IMR-90 (cell line): ENCODE measurements around the gene GRAMD4. TPM values are rescaled to one million over a fixed set of nuclear protein-coding genes. Genes with fewer than 3 reads are reported as not detected.

Experiments
- ATAC-seq: fragments of 200-7000 bp; cut with Tn5 transposase; 2 replicates; pipeline ENCODE4 v1.9.1; 2020; ENCODE audit warnings: low read depth, mild to moderate bottlenecking, moderate library complexity
- BruUV-seq: library from RNA; stranded (reverse); fragments of 400-500 nt; replicated peaks from 2 replicates; lab custom pipeline; 2021; lab: Mats Ljungman, UMichigan
- CTCF ChIA-PET: fragments of 300-600 bp; formaldehyde crosslinking; extraction: SDS; loops from one replicate; lab custom pipeline; 2021; ENCODE audit warnings: antibody characterized with exemption; lab: Yijun Ruan, JAX
- POLR2A ChIA-PET: fragments of 300-600 bp; sonication (Branson Sonifier 250); formaldehyde crosslinking; loops from one replicate; lab custom pipeline; 2022; ENCODE audit warnings: antibody characterized with exemption; ENCODE audit not compliant: unreplicated experiment; lab: Charles Lee
- DNase-seq: peaks from one replicate; pipeline ENCODE4 v3.0.0; 2013
- H2AFZ ChIP-seq: replicated peaks from 2 replicates; pipeline ENCODE3; 2013; ENCODE audit warnings: low read length, mild to moderate bottlenecking; ENCODE audit not compliant: poor library complexity
- H2AK5ac ChIP-seq: 2 replicates; pipeline ENCODE4 v1.6.1; 2013; ENCODE audit warnings: low read depth, low read length, inconsistent platforms
- H2AK9ac ChIP-seq: replicated peaks from 2 replicates; pipeline ENCODE3; 2013; ENCODE audit warnings: mild to moderate bottlenecking, low read depth, low read length, moderate library complexity; ENCODE audit not compliant: poor library complexity
- H2BK120ac ChIP-seq: 2 replicates; pipeline ENCODE4 v1.6.1; 2013; ENCODE audit warnings: low read depth, low read length, inconsistent platforms
- H2BK15ac ChIP-seq: 3 replicates; pipeline ENCODE4 v1.6.1; 2013; ENCODE audit warnings: low read depth, low read length, inconsistent platforms
- H2BK20ac ChIP-seq: 2 replicates; pipeline ENCODE4 v1.6.1; 2013; ENCODE audit warnings: low read depth, mild to moderate bottlenecking, inconsistent platforms, low read length, moderate library complexity
- H2BK5ac ChIP-seq: 2 replicates; pipeline ENCODE4 v1.6.1; 2013; ENCODE audit warnings: mild to moderate bottlenecking, low read depth, low read length, inconsistent platforms; ENCODE audit not compliant: poor library complexity, severe bottlenecking
- H3K14ac ChIP-seq: replicated peaks from 2 replicates; pipeline ENCODE4 v1.6.1; 2013; ENCODE audit warnings: low read depth, low read length, inconsistent platforms
- H3K18ac ChIP-seq: 2 replicates; pipeline ENCODE4 v1.6.1; 2013; ENCODE audit warnings: low read depth, low read length, control low read depth
- H3K23ac ChIP-seq: 2 replicates; pipeline ENCODE4 v1.6.1; 2013; ENCODE audit warnings: low read depth, low read length, inconsistent platforms
- H3K27ac ChIP-seq: 2 replicates; pipeline ENCODE4 v1.5.1; 2013; ENCODE audit warnings: mild to moderate bottlenecking, control low read depth, low read length; ENCODE audit not compliant: insufficient read depth
- H3K27me3 ChIP-seq: 2 replicates; pipeline ENCODE4 v1.6.1; 2013; ENCODE audit warnings: low read length; ENCODE audit not compliant: control insufficient read depth, insufficient read depth
- H3K36me3 ChIP-seq: 2 replicates; pipeline ENCODE4 v1.6.1; 2013; ENCODE audit warnings: low read length, mixed read lengths; ENCODE audit not compliant: control insufficient read depth, insufficient read depth
- H3K4ac ChIP-seq: 2 replicates; pipeline ENCODE4 v1.6.1; 2013; ENCODE audit warnings: low read depth, low read length, inconsistent platforms
- H3K4me1 ChIP-seq: 2 replicates; pipeline ENCODE4 v1.6.1; 2013; ENCODE audit warnings: low read length, mixed read lengths; ENCODE audit not compliant: control insufficient read depth, insufficient read depth
- H3K4me2 ChIP-seq: 2 replicates; pipeline ENCODE4 v1.6.1; 2013; ENCODE audit warnings: low read depth, mild to moderate bottlenecking, control low read depth, low read length, moderate library complexity
- H3K4me3 ChIP-seq: 2 replicates; pipeline ENCODE4 v1.5.1; 2013; ENCODE audit warnings: low read depth, mild to moderate bottlenecking, control low read depth, low read length, moderate library complexity; ENCODE audit not compliant: insufficient read depth
- H3K56ac ChIP-seq: 2 replicates; pipeline ENCODE4 v1.6.1; 2013; ENCODE audit warnings: low read length, inconsistent platforms; ENCODE audit not compliant: insufficient read depth; ENCODE audit errors: extremely low read depth
- H3K79me1 ChIP-seq, 2 experiments: 2 replicates each; pipeline ENCODE4 v1.6.1; 2013; ENCODE audit warnings: low read length in 2 of 2, inconsistent platforms in 1 of 2, low read depth in 1 of 2
- H3K9ac ChIP-seq: 2 replicates; pipeline ENCODE4 v1.6.1; 2013; ENCODE audit warnings: low read depth, low read length, control low read depth
- H3K9me1 ChIP-seq: 2 replicates; pipeline ENCODE4 v1.6.1; 2013; ENCODE audit warnings: low read length, inconsistent platforms; ENCODE audit not compliant: insufficient read depth
- H3K9me3 ChIP-seq: 2 replicates; pipeline ENCODE4 v1.6.1; 2013; ENCODE audit warnings: low read length; ENCODE audit not compliant: control insufficient read depth, insufficient read depth
- H4K20me1 ChIP-seq: 2 replicates; pipeline ENCODE4 v1.6.1; 2013; ENCODE audit warnings: low read length, inconsistent platforms; ENCODE audit not compliant: insufficient read depth
- H4K5ac ChIP-seq: 2 replicates; pipeline ENCODE4 v1.6.1; 2013; ENCODE audit warnings: mild to moderate bottlenecking, low read depth, low read length, control low read depth
- H4K8ac ChIP-seq, 2 experiments: 2 replicates each; pipeline ENCODE4 v1.6.1; 2013; ENCODE audit warnings: low read depth in 2 of 2, low read length in 2 of 2, control low read depth in 1 of 2, inconsistent platforms in 1 of 2
- H4K91ac ChIP-seq: 2 replicates; pipeline ENCODE4 v1.6.1; 2013; ENCODE audit warnings: low read depth, low read length, inconsistent platforms; ENCODE audit not compliant: insufficient read depth
- BHLHE40 ChIP-seq: fragments of 150-350 bp; IDR thresholded peaks from 2 replicates; pipeline ENCODE4 v1.6.1; 2016; ENCODE audit warnings: mild to moderate bottlenecking, low read depth, low read length
- CEBPB ChIP-seq: IDR thresholded peaks from 2 replicates; pipeline ENCODE4 v1.6.1; 2012; ENCODE audit warnings: low read depth, low read length, improper control_type of control experiment
- CHD1 ChIP-seq: IDR thresholded peaks from 2 replicates; pipeline ENCODE4 v1.6.1; 2012; ENCODE audit warnings: low read depth, low read length, improper control_type of control experiment
- CTCF ChIP-seq: conservative IDR thresholded peaks from 2 replicates; pipeline ENCODE4 v1.5.1; 2012; ENCODE audit warnings: mild to moderate bottlenecking, low read depth, low read length, improper control_type of control experiment
- ELK1 ChIP-seq: fragments of 150-350 bp; IDR thresholded peaks from 2 replicates; pipeline ENCODE4 v1.6.1; 2016; ENCODE audit warnings: low read depth, mild to moderate bottlenecking, low read length, moderate library complexity, borderline replicate concordance
- FOS ChIP-seq: fragments of 150-350 bp; IDR thresholded peaks from 2 replicates; pipeline ENCODE4 v1.6.1; 2016; ENCODE audit warnings: low read depth, low read length
- MAZ ChIP-seq: IDR thresholded peaks from 2 replicates; pipeline ENCODE4 v1.6.1; 2012; ENCODE audit warnings: low read depth, mild to moderate bottlenecking, low read length, improper control_type of control experiment, moderate library complexity, borderline replicate concordance
- MXI1 ChIP-seq: IDR thresholded peaks from 2 replicates; pipeline ENCODE4 v1.6.1; 2012; ENCODE audit warnings: low read depth, mild to moderate bottlenecking, low read length, moderate library complexity, borderline replicate concordance
- NFE2L2 ChIP-seq: fragments of 150-350 bp; IDR thresholded peaks from 2 replicates; pipeline ENCODE4 v1.6.1; 2016; ENCODE audit warnings: low read depth, mild to moderate bottlenecking, low read length
- POLR2A ChIP-seq: IDR thresholded peaks from 2 replicates; pipeline ENCODE4 v1.6.1; 2012; ENCODE audit warnings: mild to moderate bottlenecking, low read depth, low read length
- RCOR1 ChIP-seq: IDR thresholded peaks from 2 replicates; pipeline ENCODE4 v1.6.1; 2012; ENCODE audit warnings: mild to moderate bottlenecking, low read length, improper control_type of control experiment; ENCODE audit not compliant: insufficient replicate concordance
- RFX5 ChIP-seq: IDR thresholded peaks from 2 replicates; pipeline ENCODE4 v1.8.0; 2012; ENCODE audit warnings: low read depth, mild to moderate bottlenecking, low read length, moderate library complexity
- SMC3 ChIP-seq: fragments of 150-350 bp; IDR thresholded peaks from 2 replicates; pipeline ENCODE4 v1.6.1; 2016; ENCODE audit warnings: low read depth, mild to moderate bottlenecking, antibody characterized with exemption, low read length, moderate library complexity
- WGBS, 2 experiments: methylation state at CpG; one replicate each; pipeline versions ENCODE4 v1.1.5 to v1.1.7; 2013; ENCODE audit warnings: missing lambda C conversion rate in 2 of 2; ENCODE audit not compliant: insufficient read length in 1 of 2; ENCODE audit errors: extremely low coverage in 2 of 2; 5-methylcytosine and 5-hydroxymethylcytosine counted together
- dilution Hi-C: fragments of 300-500 bp; cut with HindIII; formaldehyde crosslinking; loops from one replicate; pipeline ENCODE4 v1.14.3; 2018; ENCODE audit warnings: low sequenced_read_pairs; ENCODE audit not compliant: unreplicated experiment
- in situ Hi-C: fragments of 300-500 bp; cut with MboI; formaldehyde crosslinking; loops from 3 replicates; pipeline ENCODE4 v1.14.3; 2019; ENCODE audit warnings: low sequenced_read_pairs, inconsistent platforms, mixed read lengths
- intact Hi-C: fragments of 100-400 bp; cut with micrococcal nuclease; formaldehyde crosslinking; loops from 2 replicates; pipeline ENCODE4 v1.10.0; 2022
- polyA plus RNA-seq, 3 experiments: library from polyadenylated mRNA; depleted of rRNA; stranded (reverse); fragments of >200 nt; gene quantifications; 2 replicates each; pipeline ENCODE4 v1.2.3, GENCODE V29; 2012; ENCODE audit warnings: low replicate concordance in 1 of 3
- total RNA-seq: library from RNA; depleted of rRNA; stranded (reverse); fragments of >200 nt; gene quantifications from 2 replicates; pipeline ENCODE4 v1.2.3, GENCODE V29; 2012
- TF ChIP-seq, protein P1 (sequence below): fragments of 150-350 bp; IDR thresholded peaks from 2 replicates; pipeline ENCODE4 v1.6.1; 2017; ENCODE audit warnings: mild to moderate bottlenecking, antibody characterized with exemption, low read length, low read depth

GRAMD4 gene
- total and polyA plus RNA-seq, 2 of the 4 experiments (the other 2 are of a cell fraction): 2.7 to 5.8 TPM

- H3K4me1 ChIP-seq: peaks cover 5% of the 10 kb centered on the region; the same call in 1 of the 2 replicates
These were observed 1.5 kb upstream of the GRAMD4 start for GRCh38 chr22:46618667-46619066.

More at GRCh38 chr22:46618667-46619066, 1.5 kb upstream of the GRAMD4 start:
- CTCF ChIA-PET: no interaction called here
- no peak overlapping the region for H3K9ac ChIP-seq
- H4K20me1 ChIP-seq: peaks cover 22% of the 10 kb centered on the region; the same call in 1 of the 2 replicates
- H3K79me1 ChIP-seq: no peaks in the 10 kb centered on the region
- H2BK20ac ChIP-seq: no peak overlapping the region
- no peak overlapping the region for H3K18ac ChIP-seq
- no peak overlapping the region for H4K91ac ChIP-seq
- no peak overlapping the region for H4K5ac ChIP-seq
- no peaks in the 10 kb centered on the region for H3K9me1 ChIP-seq
- DNase-seq: no peak
- no peak overlapping the region for H3K4me2 ChIP-seq
- no peak overlapping the region for H3K27ac ChIP-seq
- no peaks in the 10 kb centered on the region for H3K9me3 ChIP-seq
- dilution Hi-C loops: no loop called here
- no peak overlapping the region for H3K23ac ChIP-seq
- H3K27me3 ChIP-seq: peaks cover 2% of the 10 kb centered on the region; the same call in 1 of the 2 replicates
- no peak overlapping the region for H2AK5ac ChIP-seq
- no peak overlapping the region for H2BK15ac ChIP-seq
- no peak overlapping the region for H3K56ac ChIP-seq
- H3K4me3 ChIP-seq: no peak overlapping the region
- no peak overlapping the region for H2AK9ac ChIP-seq
- no peak for ATAC-seq
- H2AFZ ChIP-seq: no peak overlapping the region
- TF ChIP-seq NFE2L2: no peak
- TF ChIP-seq CHD1: no peak
- no peak for TF ChIP-seq MAZ
- no peak for TF ChIP-seq RCOR1
- TF ChIP-seq, protein P1, sequence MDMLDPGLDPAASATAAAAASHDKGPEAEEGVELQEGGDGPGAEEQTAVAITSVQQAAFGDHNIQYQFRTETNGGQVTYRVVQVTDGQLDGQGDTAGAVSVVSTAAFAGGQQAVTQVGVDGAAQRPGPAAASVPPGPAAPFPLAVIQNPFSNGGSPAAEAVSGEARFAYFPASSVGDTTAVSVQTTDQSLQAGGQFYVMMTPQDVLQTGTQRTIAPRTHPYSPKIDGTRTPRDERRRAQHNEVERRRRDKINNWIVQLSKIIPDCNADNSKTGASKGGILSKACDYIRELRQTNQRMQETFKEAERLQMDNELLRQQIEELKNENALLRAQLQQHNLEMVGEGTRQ: no peak
- TF ChIP-seq RFX5: no peak
- TF ChIP-seq ELK1: no peak
- TF ChIP-seq MXI1: no peak
- TF ChIP-seq CEBPB: no peak
- TF ChIP-seq SMC3: no peak
- no peak for TF ChIP-seq BHLHE40
- no peak for TF ChIP-seq FOS
- no peak for TF ChIP-seq CTCF
- TF ChIP-seq POLR2A: no peak
- in situ Hi-C loops: no loop called here
- H3K14ac ChIP-seq: no peak overlapping the region
- intact Hi-C loops: no loop called here
- no peaks in the 10 kb centered on the region for H3K36me3 ChIP-seq
- POLR2A ChIA-PET: no interaction called here
- no peak overlapping the region for H2BK5ac ChIP-seq
- no TSS peak for BruUV-seq
- no peak overlapping the region for H4K8ac ChIP-seq
- WGBS, 2 experiments: 90% methylated on average over 18 of the region's 19 CpGs; no CpG with 5 or more reads in 1 of the 2 experiments
- no peak overlapping the region for H3K4ac ChIP-seq
- no peak overlapping the region for H2BK120ac ChIP-seq
